GM18909 (cell line): ENCODE measurements around the gene ORAI2.
A peak's percentile ranks its signal among the peaks of the same experiment; 100 is the strongest.
"Not testable (repeated sequence)": the region's sequence is repeated elsewhere in the genome, so short reads cannot be mapped to it uniquely, and the experiment has no call there.

Experiments used
- ATAC-seq: cut with Tn5 transposase; IDR thresholded peaks from one replicate; pipeline ENCODE4 v1.9.1; 2021; ENCODE audit warnings: mild to moderate bottlenecking; ENCODE audit not compliant: unreplicated experiment, poor library complexity

ORAI2 gene

DNA sequence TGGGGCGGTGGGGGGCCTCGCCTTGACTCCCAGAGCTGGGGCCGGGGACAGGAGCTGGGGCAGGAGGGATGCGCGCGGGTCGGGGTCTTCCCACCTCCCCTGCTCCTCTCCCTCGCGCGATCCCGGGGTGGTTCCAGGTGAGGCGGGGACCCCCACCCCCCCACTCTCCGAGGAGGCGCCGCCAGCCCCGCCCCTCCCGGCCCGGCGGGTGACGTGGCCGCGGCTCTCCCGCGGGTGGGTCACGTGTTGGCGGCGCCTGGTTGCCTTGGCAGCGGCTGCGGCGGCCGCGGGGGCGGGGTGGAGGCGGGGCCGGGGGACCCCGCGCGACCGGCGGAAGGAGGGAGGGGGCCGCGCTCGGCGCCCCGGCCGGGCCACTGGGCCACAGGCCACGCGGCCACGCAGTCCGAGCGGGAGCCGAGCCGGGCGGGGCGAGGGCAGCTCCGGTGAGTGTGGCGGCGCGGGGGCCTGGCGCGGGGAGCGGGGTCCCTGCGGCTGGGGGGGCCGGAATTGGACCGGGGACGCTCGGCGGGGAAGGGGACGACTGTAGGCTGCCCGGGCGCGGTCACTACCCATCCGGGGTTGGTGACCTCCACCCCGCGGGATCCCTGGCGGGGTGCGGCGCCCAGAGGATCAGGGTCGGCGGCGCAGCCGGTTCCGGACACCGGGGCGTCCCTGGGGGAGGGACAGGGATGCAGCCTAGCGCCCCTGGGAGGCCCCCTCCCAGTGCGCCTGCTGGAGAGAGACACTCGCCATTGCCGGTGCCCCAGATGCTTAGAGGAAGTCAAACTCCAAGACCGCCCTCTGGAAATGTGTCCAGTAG is at the start of gene ORAI2:
Gene ORAI2, plus strand, starts transcription at position 357 of the 820 bp plus-strand sequence. CDS start 5,382 bp downstream, outside the sequence.
- ATAC-seq = peak; percentile 69

DNA sequence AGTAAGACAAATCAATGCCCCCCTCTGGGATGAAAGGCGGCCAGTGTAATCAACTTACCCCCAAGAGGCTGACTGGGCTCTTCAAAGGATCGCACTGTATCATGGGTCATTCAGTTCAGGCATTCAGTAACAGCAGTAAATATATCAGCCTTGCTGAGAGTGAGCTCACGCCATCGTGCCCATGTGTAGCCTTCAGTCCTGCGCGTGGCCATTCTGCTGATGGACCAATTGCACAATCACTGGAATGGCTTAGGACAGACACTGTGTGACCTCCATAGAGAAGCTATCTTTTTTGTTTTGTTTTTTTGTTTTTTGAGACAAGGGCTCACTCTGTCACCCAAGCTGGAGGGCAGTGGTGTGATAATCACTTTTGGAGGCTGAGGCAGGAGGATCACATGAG is 46.3 kb upstream of the ORAI2 start:
- ATAC-seq = no peak

DNA sequence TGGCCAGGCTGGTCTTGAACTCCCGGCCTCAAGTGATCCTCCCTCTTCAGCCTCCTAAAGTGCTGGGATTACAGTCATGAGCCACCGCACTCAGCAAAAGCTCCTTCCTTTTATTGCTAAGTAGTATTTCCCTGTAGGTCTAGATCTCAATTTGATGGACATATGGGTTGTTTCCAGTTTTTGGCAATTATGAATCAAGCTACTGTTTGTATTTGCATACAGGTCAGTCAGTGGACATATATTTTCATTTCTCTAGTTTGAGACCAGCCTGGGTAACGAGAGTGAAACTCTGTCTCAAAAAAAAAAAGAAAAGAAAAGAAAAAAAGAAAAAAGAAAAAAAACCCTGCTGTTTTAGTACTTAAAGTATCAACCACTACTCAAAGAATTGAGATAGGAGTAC is 43.6 kb upstream of the ORAI2 start:
- ATAC-seq = no peak

- ATAC-seq = no peak
Measured at GRCh38 chr7:102390697-102391484, 42.5 kb upstream of the ORAI2 start.

DNA sequence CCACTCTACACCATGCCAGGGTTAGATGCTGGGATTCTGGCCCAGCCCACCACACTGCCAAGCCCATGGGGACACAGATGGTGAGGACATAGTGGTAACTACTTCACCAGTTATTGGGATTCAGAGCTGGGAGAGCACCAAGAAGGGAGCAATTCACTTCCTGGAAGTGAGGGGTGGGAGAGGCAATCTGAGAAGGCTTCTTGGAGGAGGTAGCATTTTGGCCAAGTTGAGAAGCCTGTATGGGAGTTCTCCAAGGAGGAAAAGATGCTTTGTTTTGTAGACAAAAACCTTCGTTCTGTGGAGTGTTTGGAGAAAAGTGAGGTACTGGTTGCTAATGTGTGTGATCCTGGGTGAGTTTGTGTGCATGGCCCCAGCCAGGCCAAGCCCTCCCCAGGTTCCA is 41.0 kb upstream of the ORAI2 start:
- no peak for ATAC-seq

DNA sequence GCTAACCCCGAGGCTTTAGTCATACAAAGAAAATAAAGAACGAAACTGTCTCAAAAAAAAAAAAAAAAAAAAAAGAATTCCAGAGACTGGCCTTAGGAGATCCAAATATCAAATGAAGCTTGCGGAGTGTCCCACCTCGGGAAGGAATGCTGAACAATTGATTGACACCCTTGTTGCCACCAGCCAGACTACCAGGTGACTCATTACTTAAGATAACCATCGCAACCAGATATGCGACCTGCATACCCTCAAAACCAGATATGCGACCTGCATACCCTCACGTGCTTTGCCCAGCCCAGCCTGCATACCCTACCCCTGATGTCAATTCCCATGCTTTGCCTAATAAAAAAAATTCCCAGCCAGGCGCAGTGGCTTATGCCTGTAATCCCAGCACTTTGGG is 39.9 kb upstream of the ORAI2 start:
- ATAC-seq = no peak

GRCh38 chr7:102395592-102395872 is 37.8 kb upstream of the ORAI2 start:
- no peak for ATAC-seq

- peak; percentile 99 for ATAC-seq
Measured at GRCh38 chr7:102395873-102396709, 37.3 kb upstream of the ORAI2 start, which contains the start of gene PRKRIP1. Gene PRKRIP1 (plus strand): TSS chr7:102396363. CDS start chr7:102396412, 49 bp downstream.

- no peak for ATAC-seq
Measured at GRCh38 chr7:102396710-102397019, 36.7 kb upstream of the ORAI2 start.

- ATAC-seq = no peak
Measured at GRCh38 chr7:102398543-102398942, 34.8 kb upstream of the ORAI2 start.

DNA sequence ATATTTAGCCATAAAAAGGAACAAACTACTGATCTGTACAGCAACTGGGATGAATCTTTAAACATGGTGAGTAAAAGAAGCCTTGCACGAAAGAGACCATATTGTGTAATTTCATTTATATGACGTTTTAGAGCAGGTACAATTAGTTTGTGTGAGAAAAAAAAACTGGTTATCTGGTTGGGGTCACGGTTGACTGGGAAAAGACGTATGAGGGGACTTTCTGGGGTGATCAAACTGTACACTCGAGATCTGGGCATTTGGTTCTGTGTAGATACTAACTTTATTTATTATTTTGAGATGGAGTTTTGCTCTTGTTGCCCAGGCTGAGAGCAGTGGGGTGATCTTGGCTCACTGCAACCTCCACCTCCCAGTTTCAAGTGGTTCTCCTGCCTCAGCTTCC is 33.0 kb upstream of the ORAI2 start:
- ATAC-seq = no peak

DNA sequence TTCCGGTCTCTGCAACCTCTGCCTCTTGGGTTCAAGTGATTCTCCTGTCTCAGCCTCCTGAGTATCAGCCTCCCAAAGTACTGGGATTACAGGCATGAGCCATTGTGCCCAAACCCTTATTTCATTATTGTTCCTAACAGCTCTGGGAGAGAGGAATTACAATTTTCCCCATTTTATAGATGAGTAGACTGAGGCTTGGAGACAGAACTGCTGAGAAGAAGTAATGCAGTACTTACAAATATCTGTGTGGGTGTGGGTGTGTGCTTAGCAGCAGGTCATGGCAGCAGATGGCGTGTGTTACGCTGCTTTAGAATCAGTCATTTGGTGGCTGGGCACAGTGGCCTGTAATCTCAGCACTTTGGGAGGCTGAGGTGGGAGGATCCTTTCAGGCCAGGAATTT is 29.8 kb upstream of the ORAI2 start:
- ATAC-seq = no peak

DNA sequence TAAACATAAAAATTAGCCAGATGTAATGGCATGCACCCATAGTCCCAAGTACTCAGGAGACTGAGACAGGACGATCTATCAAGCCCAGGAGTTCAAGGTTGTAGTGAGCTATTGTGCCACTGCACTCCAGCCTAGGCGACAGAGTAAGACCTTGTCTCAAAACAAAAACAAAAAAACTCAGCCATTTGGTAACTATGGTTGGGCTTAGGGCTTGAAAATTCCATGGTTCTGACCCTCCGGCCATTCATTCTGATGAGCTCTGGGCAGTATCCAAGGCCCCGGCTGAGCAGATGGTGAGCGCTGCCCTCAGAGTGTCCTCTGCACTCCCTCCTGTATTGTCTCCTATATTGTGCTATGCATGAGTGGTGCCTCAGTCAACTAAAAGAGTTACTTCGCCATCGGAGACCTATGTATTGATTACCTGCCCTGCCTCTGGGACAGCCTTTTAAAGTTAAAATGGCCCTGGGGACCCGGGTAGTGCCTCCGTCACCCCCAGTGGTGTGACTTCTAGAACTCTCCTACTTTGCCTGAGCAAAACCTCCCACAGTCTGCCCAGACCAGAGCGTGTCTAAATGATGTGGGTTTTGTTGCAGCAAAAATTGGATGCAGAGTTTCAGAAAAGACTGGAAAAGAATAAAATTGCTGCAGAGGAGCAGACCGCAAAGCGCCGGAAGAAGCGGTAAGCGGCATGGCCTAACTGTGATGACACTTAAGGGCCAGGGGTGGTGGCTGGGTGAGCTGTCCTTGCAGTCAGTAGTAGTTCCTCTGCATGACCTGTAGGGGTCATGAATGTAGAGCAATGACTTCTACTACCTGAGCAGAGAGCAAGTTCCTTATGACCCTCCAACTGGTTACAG is 29.1 kb upstream of the ORAI2 start:
- ATAC-seq = peak; percentile 81

DNA sequence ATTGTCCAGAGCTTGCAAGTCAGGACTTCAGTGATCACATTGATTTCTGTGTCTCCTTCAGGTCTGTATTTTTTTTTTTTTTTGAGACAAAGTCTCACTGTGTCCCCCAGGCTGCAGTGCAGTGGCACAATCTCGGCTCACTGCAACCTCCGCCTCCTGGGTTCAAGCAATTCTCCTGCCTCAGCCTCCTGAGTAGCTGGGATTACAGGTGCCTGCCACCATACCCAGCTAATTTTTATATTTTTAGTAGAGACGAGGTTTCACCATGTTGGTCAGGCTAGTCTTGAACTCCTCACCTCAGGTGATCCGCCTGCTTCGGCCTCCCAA is 28.6 kb upstream of the ORAI2 start:
- ATAC-seq = not testable (repeated sequence)

DNA sequence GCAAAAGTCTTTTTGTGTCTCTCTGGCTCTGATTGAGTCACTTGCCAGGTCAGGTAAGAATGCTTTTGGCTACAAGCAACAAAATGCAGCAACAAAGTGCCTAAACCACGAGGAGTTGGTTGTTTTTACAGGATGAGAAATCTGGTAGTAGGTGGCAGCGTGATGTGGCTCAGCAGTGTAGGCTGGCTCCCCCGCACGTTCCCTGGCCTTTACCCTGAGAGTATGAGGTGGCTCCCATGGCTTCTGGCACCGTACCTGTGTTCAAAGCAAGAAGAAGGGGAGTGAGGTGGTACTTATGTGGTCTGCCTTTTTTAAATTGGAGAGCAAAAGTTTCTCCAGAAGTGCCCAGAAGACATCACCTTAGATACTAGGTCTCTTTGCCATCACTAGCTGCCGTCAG is 25.5 kb upstream of the ORAI2 start:
- no peak for ATAC-seq

GRCh38 chr7:102408530-102408929 is 24.8 kb upstream of the ORAI2 start:
- not testable (repeated sequence) for ATAC-seq

DNA sequence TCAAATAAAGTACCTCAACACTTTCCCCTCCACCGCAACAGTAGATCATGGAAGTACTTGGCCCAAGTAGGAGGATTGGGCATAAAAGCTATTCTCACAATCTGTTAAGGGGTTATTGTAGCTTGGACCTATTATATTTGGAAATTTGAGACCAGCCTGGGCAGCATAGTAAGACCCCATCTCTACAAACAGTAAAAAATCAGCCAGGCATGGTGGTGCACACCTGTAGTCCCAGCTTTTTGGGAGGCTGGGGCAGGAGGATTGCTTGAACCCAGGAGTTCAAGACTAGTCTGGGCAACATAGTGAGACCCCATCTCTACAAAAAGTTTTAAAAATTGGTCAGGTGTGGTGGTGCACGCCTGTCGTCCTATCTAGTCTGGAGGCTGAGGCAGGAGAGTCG is 24.0 kb upstream of the ORAI2 start:
- ATAC-seq = no peak

DNA sequence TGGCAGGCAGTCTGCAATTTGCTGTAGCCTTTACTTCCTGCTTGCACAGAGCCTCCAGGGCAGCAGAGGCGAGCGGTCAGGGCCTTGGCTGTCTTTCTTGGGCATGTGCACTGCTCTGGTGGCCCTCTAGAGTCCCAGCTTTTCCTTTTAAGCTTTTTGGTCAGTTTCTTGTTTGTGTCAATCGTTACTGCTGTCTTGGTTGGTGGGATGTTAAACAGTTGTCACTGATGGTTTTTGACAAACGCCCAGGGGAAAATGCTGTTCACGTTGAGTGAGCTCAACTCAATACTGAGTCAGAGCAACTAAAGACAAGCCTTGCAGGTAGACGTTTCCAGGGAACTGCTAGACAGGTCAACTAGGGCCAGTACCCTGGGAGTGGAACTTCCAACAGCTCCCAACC is 23.3 kb upstream of the ORAI2 start:
- ATAC-seq = no peak

GRCh38 chr7:102410918-102411317 is 22.5 kb upstream of the ORAI2 start:
- no peak for ATAC-seq

DNA sequence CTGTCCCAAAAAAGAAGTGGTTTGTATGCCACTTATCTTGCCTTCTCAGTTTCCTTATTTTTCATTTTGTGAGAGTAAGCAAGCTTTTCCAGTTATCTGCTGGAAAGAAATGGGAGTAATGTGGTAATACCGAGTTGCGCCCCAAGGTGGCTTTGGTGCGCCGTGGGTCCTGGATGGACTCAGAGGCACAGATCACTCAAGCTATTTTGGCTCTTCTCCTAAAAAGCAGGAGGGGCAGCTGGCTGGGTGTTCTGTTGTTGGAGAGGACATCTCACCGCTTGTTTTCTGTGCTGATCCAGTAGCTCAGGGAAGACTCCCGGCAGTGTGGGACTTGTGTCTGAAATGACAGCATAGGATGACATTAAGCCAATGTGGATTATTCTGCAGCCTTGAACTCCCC is 20.8 kb upstream of the ORAI2 start:
- ATAC-seq = no peak
